H1 (cell line): ENCODE results near the gene SLU7. TPM values are rescaled to one million over a fixed set of nuclear protein-coding genes. Genes with fewer than 3 reads are reported as not detected.

Experiments used
- CTCF ChIP-seq, 3 experiments: IDR thresholded peaks; 1 replicate in 2 of 3; 2 replicates in 1 of 3; pipeline versions ENCODE4 v1.5.1 to v1.6.1; 2011; ENCODE audit warnings: low read length in 3 of 3, mild to moderate bottlenecking in 3 of 3, inconsistent platforms in 2 of 3, low read depth in 1 of 3, moderate library complexity in 1 of 3; ENCODE audit not compliant: insufficient read depth in 1 of 3; ENCODE audit errors: control extremely low read depth in 1 of 3
- KDM1A ChIP-seq: fragments of 200-600, 300-600 bp; sonication (generic); IDR thresholded peaks from 2 replicates; pipeline ENCODE4 v1.7.1; 2016; ENCODE audit warnings: mild to moderate bottlenecking, low read length, borderline replicate concordance
- KDM5A ChIP-seq: fragments of 200-600 bp; IDR thresholded peaks from 2 replicates; pipeline ENCODE4 v1.7.1; 2012; ENCODE audit warnings: mild to moderate bottlenecking, low read length, inconsistent platforms, mixed read lengths
- SP1 ChIP-seq: IDR thresholded peaks from 2 replicates; pipeline ENCODE4 v1.6.1; 2011; ENCODE audit warnings: low read depth, low read length
- TCF12 ChIP-seq: IDR thresholded peaks from 2 replicates; pipeline ENCODE4 v1.6.1; 2011; ENCODE audit warnings: low read depth, mild to moderate bottlenecking, low read length
- polyA plus RNA-seq, 7 experiments: library from polyadenylated mRNA; depleted of rRNA in 3 of 7; stranded (reverse) in 5 of 7; unstranded in 2 of 7; fragments of >200 nt in 5 of 7; fragments of 200-250 nt in 2 of 7; gene quantifications; 1 replicate in 5 of 7; 2 replicates in 1 of 7; 4 replicates in 1 of 7; pipeline versions ENCODE4 v1.2.1 to v1.2.3, GENCODE V29; 2011 to 2013; ENCODE audit warnings: missing spikeins in 2 of 7, mixed read lengths in 2 of 7
- total RNA-seq: library from RNA; stranded (reverse); fragmentation: NEBNext Ultra II Directional; extraction: Animal tissue kit (Norgen Biotek cat#: 25700); gene quantifications from 2 replicates; pipeline ENCODE4 v1.2.1, GENCODE V29; 2021

SLU7 gene
- total and polyA plus RNA-seq, 2 of the 8 experiments (the other 6 are each of a cell fraction or from before 2014, with no cell fraction given): 6.0 to 34.1 TPM

- no peak for TF ChIP-seq KDM5A
- no peak for TF ChIP-seq KDM1A
- TF ChIP-seq CTCF (IDR thresholded peaks at IDR 0.05; ENCODE audit: control extremely low read depth in 1 of 3, insufficient read depth in 1 of 3, low read depth in 1 of 3, low read length in 3 of 3): no peak
- TF ChIP-seq SP1: no peak
- no peak for TF ChIP-seq TCF12
Measured at GRCh38 chr5:160387445-160387844, 31.4 kb downstream of the SLU7 start (continued).
